B cell (primary cell): Measurements from ENCODE around the gene ZC3H18. TPM values are rescaled to one million over a fixed set of nuclear protein-coding genes. Genes with fewer than 3 reads are reported as not detected.

ENCODE experiments used
- ATAC-seq: fragments of 200-7000 bp; cut with Tn5 transposase; one replicate; pipeline ENCODE4 v1.10.0; 2021; ENCODE audit warnings: low read depth, mild to moderate bottlenecking, moderate number of reproducible peaks, moderate library complexity
- CTCF ChIA-PET: fragments of 350-600 bp; sonication (Branson Sonifier 250); formaldehyde crosslinking; loops from one replicate; lab custom pipeline; 2021; ENCODE audit warnings: antibody characterized with exemption, inconsistent platforms; lab: Charles Lee
- POLR2A ChIA-PET: fragments of 350-600 bp; sonication (Branson Sonifier 250); formaldehyde crosslinking; loops from one replicate; lab custom pipeline; 2021; ENCODE audit warnings: antibody characterized with exemption; lab: Charles Lee
- DNase-seq: peaks from one replicate; pipeline ENCODE4 v3.0.0; 2013
- H2AFZ ChIP-seq: 2 replicates; pipeline ENCODE4 v1.6.1; 2012; ENCODE audit warnings: mild to moderate bottlenecking, low read depth, low read length; ENCODE audit not compliant: insufficient read depth, poor library complexity, severe bottlenecking
- H3K27ac ChIP-seq, 2 donors: 1 replicate in 1 of 2; 2 replicates in 1 of 2; pipeline ENCODE4 v1.5.1; 2012 to 2013; ENCODE audit warnings: low read length in 2 of 2, mild to moderate bottlenecking in 2 of 2, moderate library complexity in 1 of 2
- H3K27me3 ChIP-seq, 4 experiments: fragments of 200-600 bp in 1 of 4; sonication (generic) in 1 of 4; replicated peaks in 1 of 4; 1 replicate in 2 of 4; 2 replicates in 2 of 4; pipeline versions ENCODE4 v1.6.1 to v1.7.0; 2013 to 2016; ENCODE audit warnings: low read length in 3 of 4, mild to moderate bottlenecking in 2 of 4, mixed read lengths in 1 of 4, moderate library complexity in 1 of 4; ENCODE audit not compliant: insufficient read depth in 4 of 4, control insufficient read depth in 3 of 4; ENCODE audit errors: control extremely low read depth in 1 of 4
- H3K36me3 ChIP-seq, 2 experiments: replicated peaks in 1 of 2; 1 replicate in 1 of 2; 2 replicates in 1 of 2; pipeline versions ENCODE4 v1.6.1 to v1.7.1; 2013; ENCODE audit warnings: low read length in 1 of 2; ENCODE audit not compliant: insufficient read depth in 2 of 2, control insufficient read depth in 1 of 2; ENCODE audit errors: control extremely low read depth in 1 of 2, extremely low read depth in 1 of 2
- H3K4me1 ChIP-seq, 2 donors: fragments of 200-600 bp in 1 of 2; sonication (generic) in 1 of 2; 1 replicate in 1 of 2; 2 replicates in 1 of 2; pipeline versions ENCODE4 v1.5.1 to v1.6.1; 2013 to 2017; ENCODE audit warnings: low read length in 2 of 2; ENCODE audit not compliant: control insufficient read depth in 2 of 2, insufficient read depth in 2 of 2
- H3K4me2 ChIP-seq: replicated peaks from 2 replicates; pipeline ENCODE3; 2012; ENCODE audit warnings: mild to moderate bottlenecking, low read depth, low read length; ENCODE audit not compliant: poor library complexity, severe bottlenecking
- H3K4me3 ChIP-seq, 5 experiments: fragments of 200-600 bp in 1 of 5; sonication (generic) in 1 of 5; 1 replicate in 3 of 5; 2 replicates in 2 of 5; pipeline versions ENCODE4 v1.5.1 to v1.7.0; 2011 to 2016; ENCODE audit warnings: low read length in 4 of 5, mild to moderate bottlenecking in 4 of 5, low read depth in 2 of 5, control low read depth in 1 of 5, moderate library complexity in 1 of 5; ENCODE audit not compliant: insufficient read depth in 1 of 5; ENCODE audit errors: control extremely low read depth in 1 of 5, extremely low read depth in 1 of 5
- H3K79me2 ChIP-seq: fragments of 200-600 bp; sonication (generic); one replicate; pipeline ENCODE4 v1.6.0; 2016; ENCODE audit warnings: low read length; ENCODE audit not compliant: control insufficient read depth, insufficient read depth
- H3K9ac ChIP-seq: fragments of 200-600 bp; sonication (generic); 2 replicates; pipeline ENCODE4 v1.6.1; 2017; ENCODE audit warnings: mild to moderate bottlenecking, low read length, moderate library complexity
- H3K9me3 ChIP-seq, 3 donors: one replicate each; pipeline versions ENCODE4 v1.6.1 to v1.7.1; 2013; ENCODE audit warnings: low read length in 2 of 3; ENCODE audit not compliant: control insufficient read depth in 2 of 3, insufficient read depth in 1 of 3; ENCODE audit errors: control extremely low read depth in 1 of 3
- H4K20me1 ChIP-seq: 2 replicates; pipeline ENCODE4 v1.6.0; 2012; ENCODE audit warnings: mild to moderate bottlenecking, low read length; ENCODE audit not compliant: insufficient read depth, control insufficient read depth, poor library complexity, severe bottlenecking
- H3K27ac Mint-ChIP-seq: one replicate; pipeline ENCODE4 v1.8.0; 2021; ENCODE audit warnings: mixed read lengths
- H3K27me3 Mint-ChIP-seq: one replicate; pipeline ENCODE4 v1.8.0; 2021; ENCODE audit warnings: mixed read lengths
- H3K4me1 Mint-ChIP-seq: one replicate; pipeline ENCODE4 v1.8.0; 2021; ENCODE audit warnings: mixed read lengths
- H3K4me3 Mint-ChIP-seq: one replicate; pipeline ENCODE4 v1.8.0; 2021; ENCODE audit warnings: mixed read lengths
- H3K9me3 Mint-ChIP-seq: one replicate; pipeline ENCODE4 v1.8.0; 2022; ENCODE audit warnings: mixed read lengths; ENCODE audit not compliant: insufficient read depth
- CTCF ChIP-seq: fragments of 200-600 bp; IDR thresholded peaks from one replicate; pipeline ENCODE4 v1.8.0; 2022; ENCODE audit warnings: antibody characterized with exemption, mild to moderate bottlenecking
- EZH2 ChIP-seq: IDR thresholded peaks from 2 replicates; pipeline ENCODE4 v1.6.1; 2012; ENCODE audit warnings: borderline replicate concordance, low read depth, mild to moderate bottlenecking, moderate library complexity, low read length; ENCODE audit not compliant: insufficient read depth, poor library complexity, severe bottlenecking
- WGBS: methylation state at CpG from one replicate; pipeline ENCODE4 v1.1.5; 2013; ENCODE audit warnings: missing lambda C conversion rate; ENCODE audit not compliant: insufficient coverage; 5-methylcytosine and 5-hydroxymethylcytosine counted together
- intact Hi-C: fragments of 100-400 bp; cut with micrococcal nuclease; formaldehyde crosslinking; loops from one replicate; pipeline ENCODE4 v1.10.0; 2022
- polyA plus RNA-seq: library from polyadenylated mRNA; depleted of rRNA; stranded (reverse); fragments of >200 nt; gene quantifications from 2 replicates; pipeline ENCODE4 v1.2.3, GENCODE V29; 2012
- total RNA-seq, 2 donors: library from RNA; stranded (reverse); fragments of 120-200 nt in 1 of 2; gene quantifications; 1 replicate in 1 of 2; 2 replicates in 1 of 2; pipeline versions ENCODE4 v1.2.3 to v1.2.4, GENCODE V29; 2013 to 2022

Gene ZC3H18
- total and polyA plus RNA-seq, 2 donors (not counting 1 experiment from before 2014, with no cell fraction given) = 40.4 to 74.2 TPM

- no peak overlapping the region for H3K27ac Mint-ChIP-seq
- H3K27me3 Mint-ChIP-seq = peaks cover 8% of the 10 kb centered on the region
- Histone ChIP-seq H3K4me3 (no peak overlapping the region), H3K9me3 (peaks cover 2 to 53% (median 25%) of the 10 kb centered on the region in 3 donors), H3K36me3 (no peaks in the 10 kb centered on the region), H3K4me2 (no peak overlapping the region), H3K9ac (no peak overlapping the region), H3K27me3 (peaks cover 0 to 58% (median 9%) of the 10 kb centered on the region in 4 experiments), H4K20me1 (no peaks in the 10 kb centered on the region), H3K4me1 (no peaks in the 10 kb centered on the region), H3K27ac (no peak overlapping the region), H2AFZ (no peak overlapping the region), H3K79me2 (no peaks in the 10 kb centered on the region)
- DNase-seq = no peak
- no peak for ATAC-seq
- H3K9me3 Mint-ChIP-seq = peaks cover 6% of the 10 kb centered on the region
- ChIA-PET POLR2A (no interaction called here), CTCF (no interaction called here)
- TF ChIP-seq CTCF (no peak), EZH2 (no peak)
- 72% methylated on average over 10 of the region's 15 CpGs for WGBS
- H3K4me3 Mint-ChIP-seq = no peak overlapping the region
- intact Hi-C loops = no loop called here
- H3K4me1 Mint-ChIP-seq = no peaks in the 10 kb centered on the region
These were observed 28.2 kb upstream of the ZC3H18 start for GRCh38 chr16:88541831-88542616.

- ChIA-PET POLR2A (no interaction called here), CTCF (interaction anchor here (1.3 kb wide), 2 partner anchors 17 to 104 kb away, joined by 3 to 4 read pairs; no protein-coding TSS in a partner anchor)
- Histone ChIP-seq H3K4me1 (peaks cover 0 to 5% of the 10 kb centered on the region in 2 donors), H3K27ac (no peak overlapping the region), H3K27me3 (peaks cover 0 to 56% (median 9%) of the 10 kb centered on the region in 4 experiments), H4K20me1 (no peaks in the 10 kb centered on the region), H3K79me2 (no peaks in the 10 kb centered on the region), H3K9ac (no peak overlapping the region), H2AFZ (no peak overlapping the region), H3K9me3 (peaks cover 2 to 53% (median 25%) of the 10 kb centered on the region in 3 donors), H3K36me3 (no peaks in the 10 kb centered on the region), H3K4me3 (no peak overlapping the region), H3K4me2 (no peak overlapping the region)
- no peak for TF ChIP-seq CTCF
- TF ChIP-seq EZH2 = no peak
- H3K4me1 Mint-ChIP-seq = no peaks in the 10 kb centered on the region
- ATAC-seq (no peak), DNase-seq (no peak)
- H3K27ac Mint-ChIP-seq = no peak overlapping the region
- peaks cover 6% of the 10 kb centered on the region for H3K9me3 Mint-ChIP-seq
- H3K4me3 Mint-ChIP-seq = no peak overlapping the region
- 91% methylated on average over 2 of the region's 8 CpGs for WGBS
- intact Hi-C loops = no loop called here
- peaks cover 8% of the 10 kb centered on the region for H3K27me3 Mint-ChIP-seq
These were observed 26.9 kb upstream of the ZC3H18 start for GRCh38 chr16:88543230-88543813.
